Globus pallidus (tissue), 1 donor: Measurements from ENCODE around the gene GABRG3.

Experiments used
- DNase-seq: peaks from one replicate; pipeline ENCODE4 v3.0.0-alpha.2; 2015; ENCODE audit warnings: low spot score

GABRG3 gene

DNA sequence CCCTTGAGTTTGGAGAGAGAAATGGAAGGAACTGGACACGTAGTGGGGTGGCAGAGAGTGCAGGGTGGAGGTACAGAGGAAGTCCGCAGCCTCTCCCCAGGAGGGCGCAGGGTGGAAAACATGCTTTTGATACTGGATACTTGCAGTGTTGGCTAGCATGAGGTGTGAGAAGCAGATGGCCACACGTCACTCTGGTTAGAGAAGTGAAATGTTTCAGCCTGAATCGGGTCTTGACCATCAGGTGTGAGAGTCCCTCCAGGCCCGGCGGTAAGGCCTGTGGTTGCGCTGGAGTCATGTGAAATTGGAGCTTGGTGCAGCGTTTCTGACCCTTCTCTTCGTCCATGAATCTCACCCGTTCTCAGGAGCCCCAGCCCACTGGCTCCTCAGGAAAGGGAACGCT lies 93.1 kb downstream of the GABRG3 start:
- no peak for DNase-seq

GRCh38 chr15:27065151-27065550 lies 94.2 kb downstream of the GABRG3 start:
- no peak for DNase-seq

DNA sequence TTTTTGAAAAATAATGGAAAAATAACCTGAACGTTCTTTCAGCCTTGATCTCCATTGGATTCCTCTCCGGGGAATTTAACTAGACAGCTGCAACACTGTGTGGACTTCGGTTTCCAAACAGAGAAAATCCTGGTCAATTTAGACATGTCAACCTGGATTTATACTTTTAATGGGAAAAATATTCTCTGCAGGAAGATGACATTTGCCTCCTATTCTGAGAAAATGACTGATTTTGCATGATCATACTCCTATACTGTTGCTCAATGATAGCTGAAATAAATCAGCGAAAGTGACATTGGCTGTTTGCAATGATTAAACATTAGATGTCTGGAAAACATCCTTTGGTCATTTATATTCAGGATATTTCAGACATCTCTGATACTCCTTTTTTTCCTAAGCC lies 94.8 kb downstream of the GABRG3 start:
- DNase-seq = no peak

DNA sequence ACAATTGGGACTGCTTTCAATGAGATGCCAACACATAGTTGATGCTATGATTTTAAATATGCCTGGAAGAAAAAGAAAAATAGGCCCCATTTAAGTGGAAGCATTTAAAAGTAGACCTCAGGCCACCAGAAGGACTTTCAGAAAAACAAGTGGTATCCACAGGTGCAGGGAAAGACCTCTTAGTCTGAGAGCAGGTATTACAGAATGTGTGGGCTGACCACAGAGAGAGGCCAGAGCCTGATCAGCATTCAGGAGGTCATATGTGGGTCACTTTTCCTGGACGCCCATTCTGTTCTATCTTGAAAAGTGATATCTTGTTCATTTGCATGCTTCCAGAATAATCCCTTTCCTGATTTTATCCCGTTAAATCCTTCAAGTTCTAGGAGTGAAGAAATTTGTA lies 95.5 kb downstream of the GABRG3 start:
- DNase-seq = no peak

DNA sequence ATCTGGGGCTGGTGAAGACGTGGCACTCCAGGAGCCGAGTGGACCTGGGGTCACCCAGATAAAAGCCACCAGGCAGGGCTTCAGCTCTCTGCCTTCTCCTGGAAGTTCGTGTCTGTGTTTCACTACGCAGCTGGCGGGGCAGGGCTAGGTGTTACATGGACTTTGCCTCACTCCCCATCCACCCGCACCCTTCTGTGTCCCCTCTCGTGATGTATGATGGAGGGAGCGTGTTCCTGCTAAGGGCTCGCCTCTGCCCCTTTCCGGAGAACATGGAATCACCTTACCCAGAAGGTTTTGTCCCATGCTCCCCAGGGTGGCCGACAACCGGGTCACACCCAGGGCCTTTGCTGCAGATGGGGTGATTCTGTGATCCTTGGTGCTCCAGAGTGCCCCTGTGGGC lies 96.2 kb downstream of the GABRG3 start:
- DNase-seq = no peak

GRCh38 chr15:27070841-27071240 lies 99.9 kb downstream of the GABRG3 start:
- DNase-seq = no peak

DNA sequence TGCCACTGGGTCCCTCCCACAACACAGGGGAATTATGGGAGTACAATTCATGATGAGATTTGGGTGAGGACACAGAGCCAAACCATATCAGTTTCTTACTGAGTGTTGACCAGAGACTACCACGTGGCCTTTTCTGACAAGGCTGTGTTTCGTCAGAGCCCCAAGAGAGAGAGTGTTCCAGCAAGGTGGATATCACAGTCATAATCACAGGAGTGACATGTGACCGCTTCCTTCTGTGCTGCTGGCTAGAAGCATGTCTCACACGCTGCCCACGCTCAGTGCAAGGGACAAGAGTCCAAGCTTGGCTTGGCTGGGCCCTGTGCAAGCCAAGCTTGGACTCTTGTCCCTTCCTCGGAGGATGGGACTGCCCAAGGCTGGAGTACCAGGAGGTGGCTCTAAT lies 103.2 kb downstream of the GABRG3 start:
- no peak for DNase-seq

DNA sequence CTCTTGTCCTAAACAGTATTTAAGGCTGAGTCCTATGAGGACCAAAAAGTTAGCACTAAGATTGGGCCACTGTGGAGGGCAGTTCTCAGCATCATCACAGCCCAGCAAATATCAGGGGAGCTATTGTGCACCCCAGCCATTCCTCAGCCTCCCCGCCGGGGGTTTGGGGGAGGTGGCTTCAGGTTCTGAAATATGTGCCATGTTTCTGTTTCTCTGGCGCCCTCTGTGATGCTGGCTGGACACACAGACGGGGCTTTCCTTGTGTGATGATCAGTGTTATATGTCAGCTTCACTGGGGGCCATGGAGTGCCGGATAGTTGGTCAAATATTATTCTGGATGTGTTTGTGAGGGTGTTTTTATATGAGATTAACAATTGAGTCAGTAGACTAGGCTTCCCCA lies 106.8 kb downstream of the GABRG3 start:
- DNase-seq = no peak

GRCh38 chr15:27081676-27082418 lies 110.9 kb downstream of the GABRG3 start:
- DNase-seq = no peak

GRCh38 chr15:27082526-27082925 lies 111.5 kb downstream of the GABRG3 start:
- DNase-seq = no peak

- DNase-seq = no peak
These were observed 113.9 kb downstream of the GABRG3 start for GRCh38 chr15:27084844-27085243.

DNA sequence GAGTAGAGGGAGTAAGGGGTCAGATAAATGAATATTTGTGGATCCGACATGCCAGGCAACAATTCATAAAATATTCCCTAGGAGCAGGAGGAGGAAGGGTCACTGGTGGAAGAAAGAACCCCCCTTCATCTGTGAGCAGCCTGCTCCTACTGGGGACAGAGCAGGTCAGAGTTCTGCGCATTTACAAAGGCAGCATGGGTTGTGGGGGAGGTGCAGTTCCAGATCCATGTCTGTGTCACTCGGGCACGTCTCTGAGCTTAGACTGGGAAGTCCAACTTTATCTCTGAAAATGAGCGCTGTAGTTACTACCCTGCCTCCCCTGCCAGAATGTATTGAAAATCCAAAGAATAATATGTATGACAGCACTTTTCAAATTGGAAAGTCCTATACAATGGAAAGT lies 115.2 kb downstream of the GABRG3 start:
- no peak for DNase-seq

DNA sequence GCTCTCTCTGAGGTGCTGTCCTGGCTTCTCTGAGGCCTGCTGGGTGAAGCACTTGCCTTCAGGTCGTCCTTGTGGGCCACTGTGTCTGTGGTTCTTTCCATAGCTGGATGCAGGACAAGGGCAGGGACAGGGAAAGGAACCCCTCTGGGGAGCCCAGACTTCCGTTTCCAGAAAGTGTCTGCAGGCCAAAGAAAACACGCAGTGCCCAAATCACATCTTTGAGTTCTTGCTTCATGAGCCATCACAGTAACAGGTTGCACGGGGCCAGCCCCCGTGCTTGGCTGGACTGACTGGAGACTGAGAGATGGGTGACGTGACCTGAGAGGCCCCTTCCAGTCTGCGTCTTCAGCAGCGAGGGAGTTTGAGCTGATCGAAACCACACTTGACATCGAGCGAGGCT lies 115.8 kb downstream of the GABRG3 start:
- no peak for DNase-seq

GRCh38 chr15:27087651-27088583 lies 116.9 kb downstream of the GABRG3 start:
- no peak for DNase-seq

- no peak for DNase-seq
These were observed 117.7 kb downstream of the GABRG3 start for GRCh38 chr15:27088584-27089232.

DNA sequence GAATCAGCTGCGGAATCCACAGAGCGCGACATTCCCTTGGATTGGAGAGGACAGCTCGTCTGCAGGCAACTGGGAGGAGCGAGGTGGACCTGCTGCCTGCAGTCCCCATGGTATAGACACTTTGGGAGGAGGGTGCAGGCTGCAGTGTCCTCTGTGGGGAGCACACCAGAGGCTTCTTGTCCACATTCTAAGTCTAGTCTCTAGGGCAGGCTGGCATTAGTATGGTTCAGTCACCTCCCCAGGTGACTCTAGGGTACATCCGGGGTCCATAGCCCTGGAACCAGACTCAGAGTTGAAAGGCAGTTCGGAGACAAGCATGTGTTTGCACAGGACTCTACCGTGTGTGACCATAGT lies 118.2 kb downstream of the GABRG3 start:
- no peak for DNase-seq

DNA sequence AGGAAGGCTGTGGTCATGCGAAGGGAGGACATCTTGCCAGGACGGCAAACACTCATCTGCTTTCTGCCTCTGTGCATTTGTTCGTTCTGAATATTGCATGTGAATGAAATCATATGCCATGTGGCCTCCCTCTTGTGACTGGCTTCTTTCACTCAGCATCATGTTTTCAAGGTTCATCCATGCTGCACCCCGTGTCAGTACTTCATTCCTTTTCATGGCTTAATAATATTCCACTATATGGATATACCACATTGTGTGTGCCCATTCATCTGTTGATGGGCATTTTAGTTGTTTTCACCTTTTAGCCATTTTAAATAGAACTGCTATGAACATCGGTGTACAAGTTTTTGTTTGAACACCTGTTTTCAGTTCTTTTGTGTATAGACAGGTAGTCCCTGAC lies 118.7 kb downstream of the GABRG3 start:
- no peak for DNase-seq

DNA sequence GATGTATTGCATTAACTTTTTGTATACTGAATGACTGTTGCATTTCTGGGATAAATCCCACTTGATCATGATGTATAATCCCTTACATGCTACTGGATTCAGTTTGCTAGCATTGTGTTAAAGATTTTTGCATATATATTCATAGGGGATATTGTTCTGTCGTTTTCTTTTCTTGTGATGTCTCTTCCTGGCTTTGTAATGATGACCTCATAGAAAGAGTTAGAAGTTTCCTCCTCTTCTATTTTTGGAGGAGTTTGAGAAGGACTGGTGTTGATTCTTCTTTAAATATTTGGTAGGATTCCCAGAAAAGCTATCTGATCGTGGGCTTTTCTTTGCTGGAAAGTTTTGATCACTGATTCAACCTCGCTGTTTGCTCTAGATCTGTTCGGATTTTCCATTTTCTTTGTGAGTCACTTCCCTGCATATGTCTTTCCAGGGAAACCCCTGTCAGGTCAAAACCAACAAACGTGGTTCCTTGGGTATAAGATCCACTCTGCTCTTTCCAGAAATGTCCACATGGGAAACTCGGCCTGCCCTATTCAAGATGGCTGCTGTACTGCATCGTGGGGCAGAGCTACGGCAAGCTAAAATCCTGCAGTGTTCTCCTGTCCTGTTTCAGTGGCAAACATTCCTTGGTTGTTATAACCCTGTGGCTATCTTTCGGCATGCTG lies 120.4 kb downstream of the GABRG3 start:
- no peak for DNase-seq

DNA sequence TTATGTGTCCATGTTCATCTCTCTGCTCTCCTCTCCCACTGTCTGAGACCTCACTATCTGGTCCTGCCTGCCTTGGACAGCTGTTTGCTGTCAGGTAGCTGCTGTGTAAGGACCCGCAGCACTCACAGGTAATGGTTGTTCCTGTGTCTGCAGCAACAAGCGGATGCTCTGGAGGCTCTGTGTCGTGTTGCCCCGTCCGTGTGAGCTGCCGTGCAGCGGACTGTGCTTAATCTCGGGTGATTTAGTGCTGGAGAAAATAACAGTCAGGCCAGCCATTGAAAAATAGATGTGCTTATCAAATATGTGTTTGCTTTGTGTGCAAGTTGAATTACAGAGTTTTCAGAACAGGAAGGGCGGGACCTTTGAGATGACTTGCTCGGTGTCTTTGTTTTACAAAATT lies 121.4 kb downstream of the GABRG3 start:
- DNase-seq = no peak

DNA sequence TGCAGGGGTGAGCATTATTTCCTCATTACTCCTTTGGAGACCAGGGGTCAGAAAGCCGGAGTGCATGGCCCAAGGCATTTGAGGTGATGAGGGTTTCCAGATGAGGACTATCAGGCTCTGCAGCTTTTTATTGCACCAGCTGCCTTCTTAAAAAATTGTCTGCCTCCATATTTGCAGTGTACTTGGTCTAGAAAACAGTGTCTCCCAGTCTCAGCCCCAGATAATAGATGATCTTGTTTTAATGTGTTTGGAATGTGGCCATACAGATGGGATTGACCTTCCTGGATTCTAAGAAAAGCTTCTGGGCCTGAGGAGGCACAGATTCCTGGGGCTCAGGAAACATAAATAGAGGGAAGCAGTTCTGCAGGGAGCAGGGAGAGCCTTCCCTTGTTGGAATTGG lies 123.3 kb downstream of the GABRG3 start:
- no peak for DNase-seq

GRCh38 chr15:27095886-27096624 lies 125.1 kb downstream of the GABRG3 start:
- DNase-seq = no peak

DNA sequence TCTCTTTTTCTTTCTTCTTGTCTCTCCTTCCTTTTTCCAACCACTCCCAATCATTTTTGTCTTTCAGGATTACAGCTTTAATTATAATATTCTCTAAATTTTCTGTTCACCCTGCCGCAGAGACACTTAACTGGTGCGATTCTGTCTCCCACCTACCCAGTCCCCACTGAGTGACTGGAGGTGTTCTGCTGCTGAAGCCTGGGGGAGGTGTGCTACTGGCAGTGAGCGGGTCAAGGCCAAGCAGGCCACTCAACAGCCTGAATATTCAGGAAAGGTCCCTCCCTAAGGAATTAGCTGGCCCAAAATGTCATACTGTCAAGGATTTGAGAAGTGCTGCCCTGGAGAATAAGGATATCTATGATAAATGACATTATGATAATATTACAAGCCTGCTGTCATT lies 126.5 kb downstream of the GABRG3 start:
- DNase-seq = no peak
